ENCODE results near the gene L3MBTL1. TPM values are rescaled to one million over a fixed set of nuclear protein-coding genes. Genes with fewer than 3 reads are reported as not detected.

The L3MBTL1 gene
- total RNA-seq, 1 donor from 2014 or later: 22.4 TPM

DNA sequence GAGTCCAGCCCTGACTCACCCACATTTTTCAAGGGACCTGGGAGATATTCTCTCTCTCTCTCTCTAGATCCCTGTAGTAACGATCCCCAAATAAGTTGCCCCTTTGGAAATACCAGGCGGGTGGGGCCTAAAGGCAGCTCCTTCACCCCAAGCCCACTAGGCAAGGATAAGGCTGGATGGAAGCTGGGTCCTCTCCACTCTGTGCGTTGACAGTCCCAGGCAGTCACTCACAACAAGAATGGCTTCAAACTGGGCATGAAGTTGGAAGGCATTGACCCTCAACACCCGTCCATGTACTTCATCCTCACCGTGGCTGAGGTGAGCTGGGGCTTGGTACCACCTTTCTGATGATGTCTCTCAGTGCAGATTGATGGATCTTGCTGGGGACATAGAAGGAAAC is 21.6 kb downstream of the L3MBTL1 start:
- DNase-seq (ENCODE audit: low read depth, low spot score): no peak
- Mint-ChIP-seq H3K27ac (ENCODE audit: unreplicated experiment) (peak overlapping the region; percentile 45), H3K4me3 (no peak overlapping the region), H3K4me1 (no peaks in the 10 kb centered on the region), H3K27me3 (ENCODE audit: low read depth) (no peaks in the 10 kb centered on the region), H3K36me3 (ENCODE audit: low read depth) (peaks cover 2% of the 10 kb centered on the region), H3K9me3 (no peaks in the 10 kb centered on the region)
- TF ChIP-seq, protein P1, sequence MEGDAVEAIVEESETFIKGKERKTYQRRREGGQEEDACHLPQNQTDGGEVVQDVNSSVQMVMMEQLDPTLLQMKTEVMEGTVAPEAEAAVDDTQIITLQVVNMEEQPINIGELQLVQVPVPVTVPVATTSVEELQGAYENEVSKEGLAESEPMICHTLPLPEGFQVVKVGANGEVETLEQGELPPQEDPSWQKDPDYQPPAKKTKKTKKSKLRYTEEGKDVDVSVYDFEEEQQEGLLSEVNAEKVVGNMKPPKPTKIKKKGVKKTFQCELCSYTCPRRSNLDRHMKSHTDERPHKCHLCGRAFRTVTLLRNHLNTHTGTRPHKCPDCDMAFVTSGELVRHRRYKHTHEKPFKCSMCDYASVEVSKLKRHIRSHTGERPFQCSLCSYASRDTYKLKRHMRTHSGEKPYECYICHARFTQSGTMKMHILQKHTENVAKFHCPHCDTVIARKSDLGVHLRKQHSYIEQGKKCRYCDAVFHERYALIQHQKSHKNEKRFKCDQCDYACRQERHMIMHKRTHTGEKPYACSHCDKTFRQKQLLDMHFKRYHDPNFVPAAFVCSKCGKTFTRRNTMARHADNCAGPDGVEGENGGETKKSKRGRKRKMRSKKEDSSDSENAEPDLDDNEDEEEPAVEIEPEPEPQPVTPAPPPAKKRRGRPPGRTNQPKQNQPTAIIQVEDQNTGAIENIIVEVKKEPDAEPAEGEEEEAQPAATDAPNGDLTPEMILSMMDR (conservative IDR thresholded peaks at IDR 0.05): no peak

DNA sequence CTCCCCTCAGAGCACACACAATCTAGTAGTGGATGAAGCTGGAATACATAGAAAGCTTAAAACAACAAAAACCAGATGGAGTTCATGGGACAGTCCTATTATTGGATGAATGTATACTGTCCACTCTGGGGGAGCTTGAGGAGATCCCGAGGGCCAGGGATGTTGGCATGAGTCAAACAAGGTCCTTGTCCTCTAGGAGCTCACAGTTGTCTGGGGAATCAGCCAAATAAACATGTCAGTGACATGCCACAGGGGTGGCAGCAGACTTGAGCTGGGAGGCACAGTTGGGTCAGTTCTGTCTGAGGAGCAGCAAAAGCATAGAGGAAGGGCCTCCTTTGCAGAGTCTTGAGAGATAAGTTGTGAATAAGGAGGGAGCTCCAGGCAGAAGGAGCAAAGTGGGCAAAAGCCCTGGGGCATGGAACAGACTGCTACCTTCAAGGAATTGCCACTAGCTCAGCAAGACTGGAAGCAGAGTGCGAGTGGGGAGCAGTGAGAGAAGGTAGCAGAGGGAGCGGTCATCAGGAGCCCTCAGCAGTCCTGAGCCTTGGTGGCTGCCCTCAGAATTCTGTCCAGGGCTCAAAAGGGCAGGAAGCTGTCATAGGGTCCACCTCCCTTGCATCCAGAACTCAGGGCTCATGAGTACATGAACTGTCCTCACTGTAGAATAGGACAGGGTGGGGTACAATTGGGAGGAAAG is 22.1 kb downstream of the L3MBTL1 start:
- TF ChIP-seq, protein P1 (conservative IDR thresholded peaks at IDR 0.05): no peak
- Mint-ChIP-seq H3K9me3 (no peaks in the 10 kb centered on the region), H3K4me1 (no peaks in the 10 kb centered on the region), H3K27me3 (ENCODE audit: low read depth) (no peaks in the 10 kb centered on the region), H3K4me3 (no peak overlapping the region), H3K27ac (ENCODE audit: unreplicated experiment) (peak overlapping the region; percentile 45), H3K36me3 (ENCODE audit: low read depth) (peaks cover 2% of the 10 kb centered on the region)
- no peak for DNase-seq (ENCODE audit: low read depth, low spot score)

DNA sequence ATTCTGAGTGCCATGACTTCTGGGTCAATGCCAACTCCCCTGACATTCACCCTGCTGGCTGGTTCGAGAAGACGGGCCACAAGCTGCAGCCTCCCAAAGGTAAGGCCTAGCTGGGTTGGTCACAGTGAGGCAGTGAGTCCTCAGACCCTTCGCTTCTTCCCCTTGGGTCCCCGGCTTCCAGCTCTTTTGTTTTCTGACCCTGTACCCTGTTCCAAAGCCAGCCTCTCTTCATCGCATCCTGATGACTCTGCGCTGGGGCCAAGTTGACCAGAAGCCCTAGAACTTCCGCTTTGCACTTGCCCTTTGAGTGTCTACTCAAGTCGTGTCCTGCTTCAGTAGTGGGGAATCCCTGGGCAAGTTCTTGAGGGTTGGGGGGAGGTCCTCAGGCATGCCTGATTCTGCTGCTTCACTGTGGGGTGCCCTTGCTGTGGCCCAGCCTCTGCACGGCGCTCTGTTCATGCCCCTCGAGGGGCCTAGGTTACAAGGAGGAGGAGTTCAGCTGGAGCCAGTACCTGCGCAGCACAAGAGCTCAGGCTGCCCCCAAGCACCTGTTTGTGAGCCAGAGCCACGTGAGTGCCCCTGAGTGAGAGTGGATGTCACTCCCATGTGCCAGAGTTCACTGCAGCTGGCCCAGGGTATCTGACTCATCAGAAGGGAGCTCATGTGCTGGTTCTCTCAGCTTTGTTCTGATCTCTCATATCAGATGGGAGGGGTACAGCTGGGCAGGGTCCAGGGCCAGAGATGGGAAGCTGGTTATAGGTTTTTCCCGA is 23.0 kb downstream of the L3MBTL1 start:
- no peaks in the 10 kb centered on the region for H3K9me3 Mint-ChIP-seq
- H3K27me3 Mint-ChIP-seq (ENCODE audit: low read depth): no peaks in the 10 kb centered on the region
- no peak overlapping the region for H3K4me3 Mint-ChIP-seq
- TF ChIP-seq, protein P1 (conservative IDR thresholded peaks at IDR 0.05): no peak
- peaks cover 2% of the 10 kb centered on the region for H3K36me3 Mint-ChIP-seq (ENCODE audit: low read depth)
- no peak overlapping the region for H3K27ac Mint-ChIP-seq (ENCODE audit: unreplicated experiment)
- no peak for DNase-seq (ENCODE audit: low read depth, low spot score)
- H3K4me1 Mint-ChIP-seq: no peaks in the 10 kb centered on the region

DNA sequence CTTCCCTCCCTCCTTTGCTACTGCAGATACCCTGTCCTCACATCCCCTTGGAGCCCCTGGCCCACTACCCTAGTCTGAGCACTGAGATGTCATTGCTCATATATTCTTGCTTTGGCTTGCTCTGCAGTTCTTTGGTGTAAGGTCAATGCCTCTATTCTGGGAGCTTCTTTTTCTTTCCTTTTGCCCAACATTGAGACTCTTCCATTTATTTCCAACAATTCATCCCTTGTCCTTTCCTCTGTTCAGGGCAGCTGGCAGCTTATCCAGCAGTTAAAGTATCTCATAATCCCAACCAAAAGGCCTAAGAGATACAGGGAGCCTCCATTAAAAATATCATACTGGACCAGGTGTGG is 23.6 kb downstream of the L3MBTL1 start:
- Mint-ChIP-seq H3K4me1 (no peaks in the 10 kb centered on the region), H3K27me3 (ENCODE audit: low read depth) (no peaks in the 10 kb centered on the region), H3K27ac (ENCODE audit: unreplicated experiment) (no peak overlapping the region), H3K4me3 (no peak overlapping the region), H3K36me3 (ENCODE audit: low read depth) (peaks cover 2% of the 10 kb centered on the region), H3K9me3 (no peaks in the 10 kb centered on the region)
- DNase-seq (ENCODE audit: low read depth, low spot score): no peak
- TF ChIP-seq, protein P1 (conservative IDR thresholded peaks at IDR 0.05): no peak

DNA sequence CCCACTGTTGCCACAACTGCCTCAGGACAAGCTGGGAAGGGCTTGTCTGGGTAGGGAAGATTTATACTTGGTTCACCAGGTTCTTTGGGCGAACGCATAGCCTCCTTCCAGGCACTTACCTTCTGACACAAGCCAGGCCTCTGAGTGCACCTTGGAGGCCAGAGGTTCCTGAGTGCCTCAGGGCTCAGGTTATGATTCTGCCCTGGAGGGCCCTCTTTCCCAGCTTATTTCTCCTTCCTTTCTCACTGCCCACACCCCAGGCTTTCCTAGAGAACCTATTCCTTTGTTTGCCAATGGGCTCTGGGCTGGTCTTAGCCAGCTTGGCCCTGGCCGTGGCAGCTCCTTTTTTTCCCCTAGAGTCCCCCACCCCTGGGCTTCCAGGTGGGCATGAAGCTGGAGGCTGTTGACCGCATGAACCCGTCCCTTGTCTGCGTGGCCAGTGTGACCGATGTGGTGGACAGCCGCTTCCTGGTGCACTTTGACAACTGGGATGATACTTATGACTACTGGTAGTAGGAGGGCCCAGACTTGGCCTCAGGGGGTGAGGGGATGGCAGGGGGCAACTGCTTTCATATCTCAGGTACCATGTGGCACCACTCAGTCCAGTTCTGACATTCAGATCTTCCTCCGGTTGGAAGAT is 25.0 kb downstream of the L3MBTL1 start:
- no peak overlapping the region for H3K4me3 Mint-ChIP-seq
- H3K36me3 Mint-ChIP-seq (ENCODE audit: low read depth): peaks cover 2% of the 10 kb centered on the region
- no peaks in the 10 kb centered on the region for H3K27me3 Mint-ChIP-seq (ENCODE audit: low read depth)
- TF ChIP-seq, protein P1 (conservative IDR thresholded peaks at IDR 0.05): no peak
- DNase-seq (ENCODE audit: low read depth, low spot score): no peak
- H3K9me3 Mint-ChIP-seq: no peaks in the 10 kb centered on the region
- no peaks in the 10 kb centered on the region for H3K4me1 Mint-ChIP-seq
- H3K27ac Mint-ChIP-seq (ENCODE audit: unreplicated experiment): no peak overlapping the region
